Stimulated activated CD4-positive, alpha-beta T cell treated with anti-CD3 and anti-CD28 coated beads, Interleukin-1b, Interleukin-23, amount 100 ng/mL, for 48 hours (primary cell): ENCODE results near the gene MIPEP.
"Not testable (repeated sequence)": the region's sequence is repeated elsewhere in the genome, so short reads cannot be mapped to it uniquely, and the experiment has no call there.

ENCODE experiments used
- DNase-seq: peaks from one replicate; pipeline ENCODE4 v3.0.0-alpha.2; 2020

Gene MIPEP

GRCh38 chr13:23769401-23769800 lies 119.8 kb downstream of the MIPEP start:
- no peak for DNase-seq

GRCh38 chr13:23767838-23768237 lies 121.4 kb downstream of the MIPEP start:
- DNase-seq = no peak

DNA sequence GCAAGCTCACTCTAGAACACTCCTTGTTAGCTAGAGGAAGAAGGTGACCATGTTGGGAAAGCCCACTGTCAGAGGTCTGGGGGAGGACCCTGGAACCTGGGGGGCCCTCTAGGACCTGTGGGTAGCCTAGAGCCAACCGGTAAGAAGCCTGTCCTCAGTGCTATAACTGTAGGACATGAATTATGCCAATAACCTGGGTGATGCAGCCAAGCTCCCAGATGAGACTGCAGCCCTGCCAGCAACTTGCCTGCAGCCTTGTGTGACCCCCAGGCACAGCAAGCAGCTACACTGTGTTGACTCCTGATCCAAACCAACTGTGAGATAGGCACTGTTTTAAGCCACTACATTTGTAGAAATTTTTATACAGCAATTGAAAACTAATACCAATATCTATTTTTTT lies 122.3 kb downstream of the MIPEP start:
- no peak for DNase-seq

GRCh38 chr13:23766283-23766682 lies 122.9 kb downstream of the MIPEP start:
- DNase-seq = no peak

GRCh38 chr13:23765531-23765930 lies 123.7 kb downstream of the MIPEP start:
- no peak for DNase-seq

DNA sequence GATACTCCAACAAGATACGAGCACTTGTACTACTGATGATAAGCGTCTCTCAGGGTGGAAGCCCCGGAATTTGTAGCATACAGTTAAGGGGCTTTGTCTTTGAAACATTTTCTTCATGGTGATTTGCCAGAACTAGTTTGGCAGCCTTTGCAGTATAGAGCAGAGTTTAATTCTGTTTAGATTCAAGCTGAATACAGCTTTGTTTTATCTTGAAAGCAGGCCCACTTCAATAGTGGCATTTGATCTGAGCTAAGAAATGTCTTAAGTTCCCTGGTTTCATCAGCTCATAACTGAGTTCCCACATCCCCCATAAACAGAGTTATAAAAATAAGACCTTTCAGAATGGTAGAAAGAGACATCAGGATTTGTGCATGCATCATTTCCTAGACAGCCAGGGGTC lies 125.9 kb downstream of the MIPEP start:
- no peak for DNase-seq

DNA sequence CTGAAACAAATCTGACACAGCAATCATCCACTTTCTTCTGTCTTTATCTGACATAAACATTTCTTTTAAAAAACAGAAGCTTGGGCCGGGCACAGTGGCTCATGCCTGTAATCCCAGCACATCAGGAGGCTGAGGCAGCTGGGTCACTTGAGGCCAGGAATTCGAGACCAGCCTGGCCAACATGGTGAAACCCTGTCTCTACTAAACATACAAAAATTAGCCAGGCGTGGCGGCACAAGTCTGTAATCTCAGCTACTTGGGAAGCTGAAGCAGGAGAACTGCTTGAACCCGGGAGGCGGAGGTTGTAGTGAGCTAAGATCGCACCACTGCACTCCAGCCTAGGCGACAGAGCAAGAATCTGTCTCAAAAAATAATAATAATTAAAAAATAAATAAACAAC lies 127.4 kb downstream of the MIPEP start:
- DNase-seq = not testable (repeated sequence)

DNA sequence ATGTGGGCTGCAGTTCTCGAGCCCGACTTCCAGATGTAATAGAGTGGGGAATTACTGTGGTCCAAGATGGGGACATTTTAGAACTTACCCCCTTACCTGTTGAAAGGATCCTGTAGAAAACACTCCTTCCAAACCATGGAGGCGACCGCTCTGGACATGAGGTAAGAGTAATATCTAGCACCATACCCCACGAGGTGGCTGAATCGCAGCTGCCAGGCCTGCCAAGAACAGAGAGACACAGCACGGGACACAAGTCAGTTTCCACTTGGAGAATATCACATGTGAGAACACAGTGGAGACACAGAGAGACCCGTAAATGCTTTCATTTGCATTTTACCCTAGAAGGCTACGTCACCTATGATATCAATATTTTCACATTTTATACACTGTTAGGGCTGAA lies 129.2 kb downstream of the MIPEP start:
- DNase-seq = no peak

- DNase-seq = no peak
Measured at GRCh38 chr13:23758798-23759527, 130.2 kb downstream of the MIPEP start.

DNA sequence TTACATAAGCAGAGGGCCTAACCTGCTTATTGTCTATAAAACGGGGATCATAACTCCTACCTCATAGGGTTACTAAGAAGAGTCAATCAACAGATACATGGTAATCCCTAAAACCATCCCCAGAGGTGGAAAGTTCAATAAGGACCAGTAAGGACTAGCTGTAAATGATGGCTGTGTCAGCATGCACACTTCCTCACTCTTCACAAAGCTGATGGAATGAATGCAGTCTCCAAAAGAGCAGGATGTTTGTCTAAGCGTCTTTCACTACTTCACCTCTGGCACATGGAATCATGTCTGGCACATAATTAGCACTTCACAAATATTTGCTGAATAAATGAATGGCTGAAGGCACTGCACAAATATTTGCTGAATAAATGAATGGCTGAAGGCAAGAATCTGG lies 134.2 kb downstream of the MIPEP start:
- no peak for DNase-seq

DNA sequence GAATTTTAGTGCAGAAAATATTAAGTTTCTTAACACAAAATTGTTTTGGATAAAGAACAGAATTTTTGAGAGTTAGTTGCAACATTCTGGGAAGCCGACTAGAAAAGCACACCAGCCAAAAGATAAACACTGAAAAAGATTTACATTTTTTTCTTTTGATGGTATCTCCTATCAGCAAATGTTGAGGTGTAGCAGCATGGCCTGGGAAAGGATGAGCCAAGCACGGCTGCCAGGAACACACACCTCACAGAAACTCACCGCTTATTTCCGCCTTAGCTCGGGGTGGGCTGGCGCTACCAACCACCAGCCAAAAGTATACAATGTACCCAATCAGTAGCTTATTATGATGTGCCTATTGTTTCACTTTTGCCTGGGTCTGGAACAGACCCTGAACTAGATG lies 134.7 kb downstream of the MIPEP start:
- no peak for DNase-seq

DNA sequence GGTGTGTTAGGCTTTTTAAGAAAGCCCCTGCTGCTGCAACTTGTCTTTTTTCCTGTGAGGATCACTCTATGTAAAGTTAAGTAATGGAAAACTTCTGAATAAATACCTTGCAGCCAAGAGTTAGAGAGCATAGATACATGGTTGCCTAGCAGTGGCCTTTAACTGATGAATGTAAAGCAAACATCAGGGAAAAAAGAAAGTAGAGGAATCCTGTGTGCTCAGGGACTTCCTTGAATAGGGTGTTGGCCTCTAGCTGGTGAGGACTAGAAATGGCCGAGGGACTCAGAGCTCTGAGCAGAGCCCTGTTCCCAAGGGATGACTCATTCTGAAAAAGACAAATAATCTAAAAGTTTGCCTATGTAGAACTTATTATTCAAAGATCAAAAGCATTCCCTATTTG lies 135.7 kb downstream of the MIPEP start:
- DNase-seq = no peak

GRCh38 chr13:23752111-23753001 lies 136.8 kb downstream of the MIPEP start:
- no peak for DNase-seq

GRCh38 chr13:23751195-23751594 lies 138.0 kb downstream of the MIPEP start:
- DNase-seq = no peak

DNA sequence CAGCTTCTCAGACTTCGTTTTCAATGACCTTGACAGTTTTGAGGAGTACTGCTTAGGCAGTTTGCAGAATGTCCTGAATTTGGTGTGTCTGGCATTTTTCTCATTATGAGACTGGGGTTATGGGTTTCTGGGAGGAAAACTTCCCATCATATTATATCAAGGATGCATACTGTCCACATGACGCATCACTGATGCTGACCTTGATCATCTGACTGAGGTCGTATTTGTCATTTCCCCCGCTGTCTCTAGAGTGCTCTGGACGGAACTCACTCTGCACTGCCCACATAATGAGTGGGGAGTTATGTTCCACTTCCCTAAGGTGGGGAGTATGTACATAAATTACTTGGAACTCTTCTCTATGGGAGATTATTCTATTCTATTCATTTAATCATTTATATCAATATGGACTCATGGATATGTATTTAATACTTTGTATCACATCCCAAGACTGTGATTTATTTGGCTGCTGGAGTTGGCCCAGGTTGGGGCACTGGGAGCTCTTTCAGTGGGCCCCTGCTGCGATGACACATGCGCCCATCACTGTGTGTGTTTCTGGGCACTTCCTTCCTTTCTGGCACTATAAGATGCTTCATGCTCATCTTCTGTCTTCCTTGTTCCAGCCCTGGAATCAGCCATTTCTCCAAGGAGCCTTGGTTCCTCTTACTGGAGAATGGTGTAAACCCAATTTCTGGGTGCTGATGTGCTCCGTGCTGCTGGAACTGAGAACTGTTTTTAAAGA lies 138.6 kb downstream of the MIPEP start:
- no peak for DNase-seq

GRCh38 chr13:23749288-23749873 lies 139.8 kb downstream of the MIPEP start:
- no peak for DNase-seq

- DNase-seq = no peak
Measured at GRCh38 chr13:23748109-23748990, 140.8 kb downstream of the MIPEP start.

- not testable (repeated sequence) for DNase-seq
Measured at GRCh38 chr13:23746141-23746540, 143.1 kb downstream of the MIPEP start.

DNA sequence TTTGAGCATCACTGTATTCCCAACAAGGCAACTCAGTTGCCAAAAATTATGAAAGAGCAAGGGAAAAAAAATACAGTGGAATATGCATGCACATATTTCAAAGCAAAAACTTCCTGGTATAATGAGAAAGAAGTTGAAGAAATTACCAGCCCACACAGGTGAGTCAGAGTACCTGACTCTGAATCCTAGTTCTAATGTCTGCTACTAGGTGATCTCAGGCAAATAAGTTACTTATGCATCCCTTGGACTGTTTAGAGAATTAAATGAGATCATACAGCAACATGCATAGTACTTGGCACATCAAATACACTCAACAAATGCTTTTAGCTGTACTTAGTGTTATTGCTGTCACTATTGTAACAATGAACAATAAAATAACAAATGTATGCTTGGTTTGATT lies 144.9 kb downstream of the MIPEP start:
- DNase-seq = no peak

GRCh38 chr13:23743278-23744076 lies 145.7 kb downstream of the MIPEP start:
- DNase-seq = no peak

- no peak for DNase-seq
Measured at GRCh38 chr13:23741879-23742510, 147.2 kb downstream of the MIPEP start.
